Neural progenitor cell (in vitro differentiated cells): Measurements from ENCODE around the gene PMEPA1. TPM values are rescaled to one million over a fixed set of nuclear protein-coding genes. Genes with fewer than 3 reads are reported as not detected.

ENCODE experiments used
- DNase-seq: peaks from one replicate; pipeline ENCODE4 v3.0.0-alpha.2; 2016; ENCODE audit warnings: low spot score
- H2AFZ ChIP-seq: fragments of 200-600 bp; sonication (generic); replicated peaks from 2 replicates; pipeline ENCODE4 v1.6.1; 2016; ENCODE audit warnings: antibody characterized with exemption
- H3F3A ChIP-seq: fragments of 200-600 bp; sonication (generic); 2 replicates; pipeline ENCODE4 v1.6.1; 2016; ENCODE audit warnings: antibody characterized with exemption, low read depth
- H3K27ac ChIP-seq: fragments of 200-600 bp; sonication (generic); 2 replicates; pipeline ENCODE4 v1.5.1; 2016; ENCODE audit warnings: mild to moderate bottlenecking
- H3K27me3 ChIP-seq: fragments of 200-600 bp; sonication (generic); 2 replicates; pipeline ENCODE4 v1.6.1; 2016; ENCODE audit warnings: mild to moderate bottlenecking, moderate library complexity
- H3K36me3 ChIP-seq: fragments of 200-600 bp; sonication (generic); 2 replicates; pipeline ENCODE4 v1.5.1; 2016
- H3K4me1 ChIP-seq: fragments of 200-600 bp; sonication (generic); 2 replicates; pipeline ENCODE4 v1.6.1; 2016; ENCODE audit warnings: mixed run types
- H3K4me2 ChIP-seq: fragments of 200-600 bp; sonication (generic); 2 replicates; pipeline ENCODE4 v1.6.1; 2016
- H3K4me3 ChIP-seq: fragments of 200-600 bp; sonication (generic); 2 replicates; pipeline ENCODE4 v1.5.1; 2016
- H3K79me2 ChIP-seq: fragments of 200-600 bp; sonication (generic); 2 replicates; pipeline ENCODE4 v1.6.1; 2016; ENCODE audit warnings: low read depth
- H3K9ac ChIP-seq: fragments of 200-600 bp; sonication (generic); 2 replicates; pipeline ENCODE4 v1.6.1; 2016
- H3K9me3 ChIP-seq: fragments of 200-600 bp; sonication (generic); 2 replicates; pipeline ENCODE4 v1.5.1; 2016; ENCODE audit warnings: low read depth
- H4K20me1 ChIP-seq: fragments of 200-600 bp; sonication (generic); 2 replicates; pipeline ENCODE4 v1.6.1; 2016; ENCODE audit warnings: low read depth
- H3K27ac Mint-ChIP-seq: 3 replicates; pipeline ENCODE4 v1.8.0; 2021; ENCODE audit warnings: mixed read lengths
- H3K27me3 Mint-ChIP-seq: 2 replicates; pipeline ENCODE4 v1.8.0; 2022; ENCODE audit warnings: low read depth, mild to moderate bottlenecking, inconsistent platforms, moderate library complexity, mixed read lengths; ENCODE audit not compliant: insufficient read depth
- H3K36me3 Mint-ChIP-seq: 3 replicates; pipeline ENCODE4 v1.8.0; 2021; ENCODE audit warnings: mixed read lengths
- H3K4me1 Mint-ChIP-seq: 3 replicates; pipeline ENCODE4 v1.8.0; 2021; ENCODE audit warnings: mixed read lengths
- H3K4me3 Mint-ChIP-seq: 3 replicates; pipeline ENCODE4 v1.8.0; 2021; ENCODE audit warnings: mild to moderate bottlenecking, moderate library complexity, mixed read lengths
- H3K9me3 Mint-ChIP-seq: 3 replicates; pipeline ENCODE4 v1.8.0; 2020; ENCODE audit warnings: mixed read lengths
- EZH2 ChIP-seq: fragments of 200-600 bp; sonication (generic); IDR thresholded peaks from 2 replicates; pipeline ENCODE4 v1.6.1; 2017; ENCODE audit warnings: antibody characterized with exemption, mild to moderate bottlenecking, moderate library complexity
- EZH2phosphoT487 ChIP-seq: fragments of 200-600 bp; sonication (generic); IDR thresholded peaks from 2 replicates; pipeline ENCODE4 v1.6.1; 2017; ENCODE audit warnings: antibody characterized with exemption
- total RNA-seq: library from RNA; depleted of rRNA; stranded (reverse); fragments of >200 nt; gene quantifications from 2 replicates; pipeline ENCODE4 v1.2.3, GENCODE V29; 2015; ENCODE audit warnings: low replicate concordance
- TF ChIP-seq, protein P1 (sequence below): fragments of 200-600 bp; sonication (generic); IDR thresholded peaks from 2 replicates; pipeline ENCODE4 v1.5.1; 2017; ENCODE audit warnings: antibody characterized with exemption, mild to moderate bottlenecking

The PMEPA1 gene
- total RNA-seq, 1 donor from 2014 or later, result 1.7 TPM

DNA sequence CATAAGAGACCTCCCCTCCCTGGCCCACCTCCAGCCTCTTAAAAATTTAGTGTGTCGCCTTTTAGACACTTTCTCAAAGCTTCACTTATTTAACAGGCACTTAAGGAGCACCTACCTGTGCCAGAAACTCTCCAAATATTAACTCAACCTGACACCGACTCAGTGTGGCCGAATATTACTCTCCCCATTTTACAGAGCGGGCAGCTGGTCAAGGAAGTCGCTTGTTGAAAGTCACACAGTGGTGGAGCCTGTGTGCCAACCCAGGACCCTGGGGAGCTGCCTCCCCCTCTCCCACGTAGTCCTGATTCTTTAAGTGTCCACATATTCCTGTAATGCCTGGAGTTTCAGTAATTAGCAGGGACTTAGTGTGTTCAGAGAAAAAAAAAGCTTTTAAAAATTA, 1.0 kb upstream of the PMEPA1 start:
- H3K9ac ChIP-seq, result no peak overlapping the region

DNA sequence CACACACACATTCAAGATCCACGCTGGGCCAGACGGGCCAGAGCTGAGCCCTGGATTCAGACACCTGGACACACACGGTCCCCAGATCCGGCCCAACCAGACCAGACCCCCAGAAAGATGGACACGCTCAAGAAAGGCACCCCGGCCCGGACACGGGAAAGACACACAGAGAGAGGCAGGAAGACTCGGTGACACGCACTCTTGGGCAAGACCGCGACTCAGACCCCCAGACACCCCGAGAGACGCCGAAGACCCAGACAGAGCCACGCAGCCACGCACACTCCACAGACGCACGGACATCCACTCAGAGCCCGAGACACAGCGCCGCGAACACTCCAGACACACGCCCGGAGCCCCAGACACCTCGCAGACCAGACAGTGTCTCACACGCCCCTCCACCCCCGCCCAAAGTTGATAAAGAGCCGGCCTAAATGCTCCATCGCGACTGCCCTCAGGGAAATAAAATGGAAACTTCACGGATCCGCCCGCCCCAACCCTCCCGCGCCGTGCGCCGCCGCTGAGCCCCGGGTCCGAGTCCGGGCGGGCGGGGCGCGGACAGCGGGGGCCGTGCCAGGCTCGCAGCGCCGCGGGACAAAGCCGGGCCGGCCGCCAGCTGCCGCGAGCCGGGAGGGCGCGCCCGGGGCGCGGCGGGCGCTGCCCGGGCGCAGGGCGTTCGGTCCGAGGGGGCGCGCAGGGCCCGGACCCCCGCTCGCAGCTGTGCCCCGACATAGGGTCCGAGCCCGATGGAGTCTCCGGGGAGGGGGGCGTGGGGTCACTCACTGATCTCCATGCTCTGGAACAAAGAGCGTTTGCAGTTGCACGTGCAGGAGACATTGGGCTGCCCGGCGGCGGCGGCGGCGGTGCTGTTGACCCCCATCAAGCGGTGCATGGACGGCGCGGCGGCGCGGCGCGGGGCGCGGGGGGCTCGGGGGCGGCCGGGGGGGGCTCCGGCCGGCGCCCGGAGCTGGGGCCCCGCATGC, 831 bp downstream of the PMEPA1 start:
- peaks cover 70% of the 10 kb centered on the region for H3K4me1 Mint-ChIP-seq
- Histone ChIP-seq H3K4me3 (peak overlapping the region; percentile 18), H3K27ac (no peak overlapping the region), H3K9ac (no peak overlapping the region), H3K36me3 (no peaks in the 10 kb centered on the region), H3K4me2 (peak overlapping the region; percentile 65), H3F3A (peaks cover 10% of the 10 kb centered on the region), H3K27me3 (peaks cover 94% of the 10 kb centered on the region), H4K20me1 (peaks cover 46% of the 10 kb centered on the region), H2AFZ (no peak overlapping the region), H3K9me3 (no peaks in the 10 kb centered on the region), H3K79me2 (no peaks in the 10 kb centered on the region), H3K4me1 (peaks cover 9% of the 10 kb centered on the region)
- H3K9me3 Mint-ChIP-seq, result no peaks in the 10 kb centered on the region
- H3K27me3 Mint-ChIP-seq, result peaks cover 21% of the 10 kb centered on the region
- peak; percentile 88 for TF ChIP-seq EZH2phosphoT487
- TF ChIP-seq EZH2, result peak; percentile 92
- TF ChIP-seq, protein P1, sequence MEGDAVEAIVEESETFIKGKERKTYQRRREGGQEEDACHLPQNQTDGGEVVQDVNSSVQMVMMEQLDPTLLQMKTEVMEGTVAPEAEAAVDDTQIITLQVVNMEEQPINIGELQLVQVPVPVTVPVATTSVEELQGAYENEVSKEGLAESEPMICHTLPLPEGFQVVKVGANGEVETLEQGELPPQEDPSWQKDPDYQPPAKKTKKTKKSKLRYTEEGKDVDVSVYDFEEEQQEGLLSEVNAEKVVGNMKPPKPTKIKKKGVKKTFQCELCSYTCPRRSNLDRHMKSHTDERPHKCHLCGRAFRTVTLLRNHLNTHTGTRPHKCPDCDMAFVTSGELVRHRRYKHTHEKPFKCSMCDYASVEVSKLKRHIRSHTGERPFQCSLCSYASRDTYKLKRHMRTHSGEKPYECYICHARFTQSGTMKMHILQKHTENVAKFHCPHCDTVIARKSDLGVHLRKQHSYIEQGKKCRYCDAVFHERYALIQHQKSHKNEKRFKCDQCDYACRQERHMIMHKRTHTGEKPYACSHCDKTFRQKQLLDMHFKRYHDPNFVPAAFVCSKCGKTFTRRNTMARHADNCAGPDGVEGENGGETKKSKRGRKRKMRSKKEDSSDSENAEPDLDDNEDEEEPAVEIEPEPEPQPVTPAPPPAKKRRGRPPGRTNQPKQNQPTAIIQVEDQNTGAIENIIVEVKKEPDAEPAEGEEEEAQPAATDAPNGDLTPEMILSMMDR, result no peak
- peaks cover 3% of the 10 kb centered on the region for H3K36me3 Mint-ChIP-seq
- DNase-seq, result peak; percentile 37
- H3K4me3 Mint-ChIP-seq, result peak overlapping the region; percentile 96
- peak overlapping the region; percentile 92 for H3K27ac Mint-ChIP-seq

More for the DNA sequence above, 1.0 kb upstream of the PMEPA1 start:
- H3K36me3 Mint-ChIP-seq, result no peaks in the 10 kb centered on the region
- H3K36me3 ChIP-seq, result no peaks in the 10 kb centered on the region
- peaks cover 9% of the 10 kb centered on the region for H3K4me1 ChIP-seq
- H3K9me3 Mint-ChIP-seq, result no peaks in the 10 kb centered on the region
- peaks cover 10% of the 10 kb centered on the region for H3F3A ChIP-seq
- no peaks in the 10 kb centered on the region for H3K9me3 ChIP-seq
- peaks cover 43% of the 10 kb centered on the region for H4K20me1 ChIP-seq
- H2AFZ ChIP-seq, result no peak overlapping the region
- peaks cover 18% of the 10 kb centered on the region for H3K27me3 Mint-ChIP-seq
- TF ChIP-seq EZH2phosphoT487, result no peak
- TF ChIP-seq, protein P1, result no peak
- TF ChIP-seq EZH2, result no peak
- H3K4me1 Mint-ChIP-seq, result peaks cover 55% of the 10 kb centered on the region
- no peak for DNase-seq
- no peak overlapping the region for H3K27ac ChIP-seq
- H3K4me3 Mint-ChIP-seq, result peak overlapping the region; percentile 91
- H3K4me3 ChIP-seq, result peak overlapping the region; percentile 61
- no peaks in the 10 kb centered on the region for H3K79me2 ChIP-seq
- peaks cover 76% of the 10 kb centered on the region for H3K27me3 ChIP-seq
- H3K4me2 ChIP-seq, result peak overlapping the region; percentile 95
- H3K27ac Mint-ChIP-seq, result no peak overlapping the region

DNA sequence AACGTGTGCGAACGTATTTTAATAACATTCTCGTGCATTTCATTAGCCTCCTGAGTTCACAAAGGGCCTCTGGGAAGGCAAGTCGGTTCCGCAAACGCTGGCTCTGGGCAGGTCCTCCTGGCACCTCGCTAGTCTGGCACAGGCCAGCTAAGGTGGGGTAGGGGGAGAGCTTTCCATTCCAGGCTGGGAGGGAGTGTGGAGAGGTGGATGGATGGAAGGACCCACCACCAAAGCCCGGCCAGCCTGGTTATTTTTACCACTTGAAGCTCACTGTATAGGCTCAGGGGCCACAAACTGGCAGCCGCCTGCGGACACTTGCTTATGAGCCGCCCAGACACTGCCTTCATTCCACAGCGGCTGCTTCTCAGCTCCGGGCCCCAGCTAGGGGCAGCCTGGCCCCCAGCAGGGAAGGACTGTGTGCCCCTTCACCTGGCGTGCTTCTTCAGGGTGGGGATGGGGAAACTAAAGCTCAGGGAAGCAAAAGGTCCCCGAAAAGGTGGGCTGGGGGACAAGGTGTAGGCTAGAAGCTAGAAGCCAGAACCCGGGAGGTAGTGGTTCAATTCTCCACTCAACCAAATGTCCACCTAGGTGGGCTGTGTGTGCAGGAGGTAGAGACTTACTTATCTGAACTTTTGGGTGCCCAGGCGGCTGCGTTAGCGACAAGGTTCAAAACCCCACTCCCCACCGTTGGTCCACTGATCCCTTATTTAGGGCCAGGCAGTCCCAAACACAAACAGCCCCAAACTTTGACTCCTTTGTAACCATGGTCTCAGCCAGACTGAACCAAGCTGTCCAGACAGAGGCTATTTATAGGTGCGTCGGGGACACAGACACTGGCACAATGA, 1.7 kb downstream of the PMEPA1 start:
- peaks cover 89% of the 10 kb centered on the region for H3K27me3 ChIP-seq
- H3K4me2 ChIP-seq, result no peak overlapping the region
- H3K79me2 ChIP-seq, result no peaks in the 10 kb centered on the region
- no peak overlapping the region for H3K4me3 ChIP-seq
- H3K9me3 Mint-ChIP-seq, result no peaks in the 10 kb centered on the region
- H3K4me1 ChIP-seq, result peaks cover 9% of the 10 kb centered on the region
- H3K36me3 Mint-ChIP-seq, result peaks cover 3% of the 10 kb centered on the region
- no peak overlapping the region for H3K9ac ChIP-seq
- DNase-seq, result no peak
- no peaks in the 10 kb centered on the region for H3K36me3 ChIP-seq
- H4K20me1 ChIP-seq, result peaks cover 43% of the 10 kb centered on the region
- H3K4me3 Mint-ChIP-seq, result peak overlapping the region; percentile 96
- peak overlapping the region; percentile 92 for H3K27ac Mint-ChIP-seq
- H3F3A ChIP-seq, result peaks cover 10% of the 10 kb centered on the region
- H3K4me1 Mint-ChIP-seq, result peaks cover 70% of the 10 kb centered on the region
- no peak overlapping the region for H2AFZ ChIP-seq
- TF ChIP-seq EZH2, result peak; percentile 72
- TF ChIP-seq, protein P1, result no peak
- TF ChIP-seq EZH2phosphoT487, result peak; percentile 66
- H3K27me3 Mint-ChIP-seq, result peaks cover 16% of the 10 kb centered on the region
- H3K9me3 ChIP-seq, result no peaks in the 10 kb centered on the region
- no peak overlapping the region for H3K27ac ChIP-seq
